ENCODE results near the gene PHF3.

The PHF3 gene, protein sequence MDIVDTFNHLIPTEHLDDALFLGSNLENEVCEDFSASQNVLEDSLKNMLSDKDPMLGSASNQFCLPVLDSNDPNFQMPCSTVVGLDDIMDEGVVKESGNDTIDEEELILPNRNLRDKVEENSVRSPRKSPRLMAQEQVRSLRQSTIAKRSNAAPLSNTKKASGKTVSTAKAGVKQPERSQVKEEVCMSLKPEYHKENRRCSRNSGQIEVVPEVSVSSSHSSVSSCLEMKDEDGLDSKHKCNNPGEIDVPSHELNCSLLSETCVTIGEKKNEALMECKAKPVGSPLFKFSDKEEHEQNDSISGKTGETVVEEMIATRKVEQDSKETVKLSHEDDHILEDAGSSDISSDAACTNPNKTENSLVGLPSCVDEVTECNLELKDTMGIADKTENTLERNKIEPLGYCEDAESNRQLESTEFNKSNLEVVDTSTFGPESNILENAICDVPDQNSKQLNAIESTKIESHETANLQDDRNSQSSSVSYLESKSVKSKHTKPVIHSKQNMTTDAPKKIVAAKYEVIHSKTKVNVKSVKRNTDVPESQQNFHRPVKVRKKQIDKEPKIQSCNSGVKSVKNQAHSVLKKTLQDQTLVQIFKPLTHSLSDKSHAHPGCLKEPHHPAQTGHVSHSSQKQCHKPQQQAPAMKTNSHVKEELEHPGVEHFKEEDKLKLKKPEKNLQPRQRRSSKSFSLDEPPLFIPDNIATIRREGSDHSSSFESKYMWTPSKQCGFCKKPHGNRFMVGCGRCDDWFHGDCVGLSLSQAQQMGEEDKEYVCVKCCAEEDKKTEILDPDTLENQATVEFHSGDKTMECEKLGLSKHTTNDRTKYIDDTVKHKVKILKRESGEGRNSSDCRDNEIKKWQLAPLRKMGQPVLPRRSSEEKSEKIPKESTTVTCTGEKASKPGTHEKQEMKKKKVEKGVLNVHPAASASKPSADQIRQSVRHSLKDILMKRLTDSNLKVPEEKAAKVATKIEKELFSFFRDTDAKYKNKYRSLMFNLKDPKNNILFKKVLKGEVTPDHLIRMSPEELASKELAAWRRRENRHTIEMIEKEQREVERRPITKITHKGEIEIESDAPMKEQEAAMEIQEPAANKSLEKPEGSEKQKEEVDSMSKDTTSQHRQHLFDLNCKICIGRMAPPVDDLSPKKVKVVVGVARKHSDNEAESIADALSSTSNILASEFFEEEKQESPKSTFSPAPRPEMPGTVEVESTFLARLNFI (N-terminal part only)

DNA sequence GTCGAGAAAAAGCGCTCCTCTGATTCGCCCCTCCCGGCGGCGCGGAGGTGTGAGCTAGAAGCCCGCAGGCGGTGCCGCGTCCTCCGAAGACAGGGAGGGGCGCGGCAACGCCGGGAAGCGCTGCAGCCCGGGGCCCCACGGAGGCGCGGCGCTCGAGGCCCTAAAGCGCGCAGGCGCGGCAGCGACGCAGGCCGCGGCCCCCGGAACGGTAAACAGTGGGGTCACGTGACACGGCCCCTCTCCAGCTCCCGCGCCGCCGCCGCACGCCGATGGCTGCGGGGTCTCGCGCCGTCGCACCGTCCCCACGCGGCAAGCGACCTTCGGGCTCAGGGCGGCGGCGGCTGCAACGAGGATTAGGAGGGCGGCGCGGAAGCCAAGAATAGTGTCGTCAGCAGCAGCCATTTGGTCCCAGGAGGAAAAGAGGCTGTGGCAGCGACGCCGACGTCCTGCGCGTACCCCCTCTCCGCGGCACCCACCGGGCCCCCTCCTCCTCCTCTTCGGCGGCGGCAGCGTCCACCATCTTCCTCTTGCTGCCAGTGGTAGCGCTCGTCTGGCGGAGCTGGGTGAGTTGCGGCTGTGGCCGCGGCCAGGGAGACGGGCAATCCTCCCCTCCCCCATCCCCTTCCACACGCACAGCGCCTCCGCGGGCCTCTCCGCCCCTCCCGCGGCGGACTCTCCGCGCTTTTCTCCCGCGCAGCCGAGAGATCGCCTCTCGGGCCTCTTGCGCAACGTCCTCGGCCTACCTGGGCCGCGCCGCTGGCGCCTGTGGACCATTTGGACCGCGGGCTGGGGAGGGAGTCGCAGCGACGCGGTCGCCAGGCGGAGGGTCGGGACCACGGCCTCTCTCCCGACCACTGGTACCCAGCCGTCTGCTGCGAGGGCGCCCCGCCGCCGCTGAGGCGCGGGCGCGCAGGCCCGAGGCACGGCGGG lies at the start of gene PHF3:
Gene PHF3, plus strand, starts transcription at position 215 of the 930 bp plus-strand sequence. CDS start 10,750 bp downstream, outside the sequence.
- peak; percentile 74 to 76 for DNase-seq (ENCODE audit: low read depth in 2 of 2)

- DNase-seq (ENCODE audit: low read depth in 2 of 2): no peak
These were observed 45.6 kb upstream of the PHF3 start for GRCh38 chr6:63589952-63590411.

GRCh38 chr6:63592886-63593285 lies 42.7 kb upstream of the PHF3 start:
- no peak for DNase-seq (ENCODE audit: low read depth in 2 of 2)

GRCh38 chr6:63597141-63598048 lies 38.2 kb upstream of the PHF3 start:
- no peak for DNase-seq (ENCODE audit: low read depth in 2 of 2)

GRCh38 chr6:63598049-63599036 lies 37.3 kb upstream of the PHF3 start:
- peak; percentile 42 to 46 for DNase-seq (ENCODE audit: low read depth in 2 of 2)

DNA sequence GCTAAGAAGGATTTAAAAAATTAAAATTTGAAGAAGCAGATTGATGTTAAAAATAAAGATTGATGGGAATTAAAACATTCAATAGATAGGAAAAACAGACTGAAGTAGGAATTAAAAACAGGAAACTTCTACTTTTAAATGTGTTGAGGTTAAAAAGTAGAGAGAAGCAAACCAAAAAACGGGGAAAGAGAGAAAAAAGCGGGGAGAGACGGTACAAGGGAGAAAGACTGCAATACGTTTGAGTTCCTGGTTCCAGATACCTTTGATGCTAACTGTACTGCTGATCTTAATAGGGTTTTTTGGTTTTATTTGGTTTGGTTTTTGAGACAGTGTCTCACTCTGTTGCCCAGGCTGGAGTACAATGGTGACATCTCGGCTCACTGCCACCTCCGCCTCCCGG lies 36.4 kb upstream of the PHF3 start:
- no peak for DNase-seq (ENCODE audit: low read depth in 2 of 2)

GRCh38 chr6:63600136-63600535 lies 35.5 kb upstream of the PHF3 start:
- no peak for DNase-seq (ENCODE audit: low read depth in 2 of 2)

DNA sequence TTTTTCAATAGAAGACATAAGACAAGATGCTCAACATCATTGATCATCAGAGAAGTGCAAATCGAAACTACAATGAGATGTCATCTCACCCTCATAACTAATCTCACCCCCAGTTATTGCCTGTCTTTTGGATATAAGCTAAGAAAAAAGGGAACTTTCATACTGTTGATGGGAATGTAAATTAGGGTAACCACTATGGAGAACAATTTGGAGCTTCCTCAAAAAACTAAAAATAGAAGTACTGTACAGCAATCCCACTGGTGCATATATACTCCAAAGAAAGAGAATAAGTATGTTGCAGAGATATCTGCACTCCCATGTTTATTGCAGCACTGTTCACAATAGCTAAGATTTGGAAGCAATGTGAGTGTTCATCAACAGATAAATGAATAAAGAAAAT lies 26.4 kb upstream of the PHF3 start:
- no peak for DNase-seq (ENCODE audit: low read depth in 2 of 2)

GRCh38 chr6:63610944-63611343 lies 24.7 kb upstream of the PHF3 start:
- no peak for DNase-seq (ENCODE audit: low read depth in 2 of 2)

- DNase-seq (ENCODE audit: low read depth in 2 of 2): no peak
These were observed 24.0 kb upstream of the PHF3 start for GRCh38 chr6:63611560-63611959.

DNA sequence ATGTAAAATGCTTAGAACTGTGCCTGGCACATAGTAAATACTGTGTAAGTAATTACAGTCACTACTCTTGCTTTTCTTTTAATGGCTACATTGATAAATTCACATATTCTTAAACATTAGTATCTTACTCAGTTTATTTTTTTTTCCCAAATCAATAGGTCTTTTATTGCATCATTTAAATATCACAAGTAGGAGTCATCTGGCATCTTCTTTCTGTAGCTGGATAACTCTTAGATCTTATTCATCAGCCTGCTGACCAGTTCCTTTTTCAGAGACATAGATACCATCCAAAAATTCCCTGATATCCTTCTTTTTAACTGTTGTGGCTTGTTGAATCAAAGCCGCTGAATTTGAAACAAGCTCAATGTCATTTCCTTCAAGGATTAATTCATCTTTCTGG lies 20.0 kb upstream of the PHF3 start:
- no peak for DNase-seq (ENCODE audit: low read depth in 2 of 2)

- no peak for DNase-seq (ENCODE audit: low read depth in 2 of 2)
These were observed 11.5 kb upstream of the PHF3 start for GRCh38 chr6:63624091-63624490.

- DNase-seq (ENCODE audit: low read depth in 2 of 2): no peak
These were observed 5.1 kb upstream of the PHF3 start for GRCh38 chr6:63630466-63630865.

DNA sequence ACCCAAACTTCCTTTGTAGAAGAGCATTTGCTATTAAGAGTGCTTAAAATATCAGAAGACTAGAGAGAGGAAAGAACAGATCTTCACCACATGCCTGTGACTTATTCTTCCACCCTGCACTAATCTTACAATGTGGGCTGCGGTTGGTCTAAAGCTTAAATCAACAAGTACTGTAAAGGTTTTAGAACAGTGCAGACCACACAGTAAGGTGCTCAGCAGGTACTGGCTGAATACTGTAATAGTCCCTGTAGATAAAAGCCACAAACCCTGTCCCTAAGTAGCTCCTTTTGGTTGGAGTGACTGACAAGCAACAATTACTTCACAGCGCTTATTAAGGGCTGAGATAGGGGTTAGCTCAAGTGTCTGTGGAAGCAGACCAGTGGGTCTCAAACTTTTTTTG lies 972 bp upstream of the PHF3 start:
- no peak for DNase-seq (ENCODE audit: low read depth in 2 of 2)

DNA sequence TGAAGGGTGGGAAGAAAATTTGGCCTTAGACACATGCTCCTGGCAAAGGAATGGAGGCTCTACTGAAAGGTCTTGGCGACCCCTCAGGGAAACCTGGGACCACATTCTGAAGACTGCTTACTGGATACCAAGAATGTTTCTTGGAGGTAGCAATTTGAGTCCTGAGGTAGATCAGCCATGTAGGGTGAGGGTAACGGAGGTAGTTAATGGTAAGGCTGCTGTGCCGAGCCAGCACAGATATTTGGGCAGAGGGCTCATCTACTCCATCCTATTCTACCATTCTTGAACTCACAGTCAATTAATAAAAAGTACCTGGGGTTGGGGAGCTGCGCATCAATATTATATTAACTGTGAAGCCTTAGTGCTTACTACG lies 401 bp upstream of the PHF3 start:
- no peak for DNase-seq (ENCODE audit: low read depth in 2 of 2)

DNA sequence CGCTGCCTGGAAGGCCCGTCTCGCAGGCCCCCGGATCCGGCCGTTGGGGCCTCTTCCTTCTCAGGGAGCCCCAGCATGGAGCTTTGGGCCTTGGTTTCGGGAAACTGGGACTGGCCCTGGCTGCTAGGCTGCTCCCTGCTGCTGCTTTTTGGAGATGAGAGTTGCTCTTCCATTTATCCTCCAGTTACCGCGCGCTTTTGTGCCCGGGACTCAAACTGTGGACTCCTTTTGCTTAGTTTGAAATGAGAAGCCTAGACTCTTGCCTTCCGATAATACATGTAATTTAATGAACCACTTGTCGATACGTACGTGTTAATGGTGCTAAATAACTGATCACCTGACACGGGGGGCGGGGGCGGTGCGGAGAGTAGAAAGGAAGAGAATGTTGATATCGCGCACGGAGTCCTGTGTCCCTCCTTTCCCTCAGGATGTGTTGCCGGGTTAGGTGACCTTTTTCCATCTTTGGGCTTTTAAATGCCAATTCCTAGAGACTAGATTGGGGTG lies 968 bp downstream of the PHF3 start:
- DNase-seq (ENCODE audit: low read depth in 2 of 2): peak; percentile 2 to 43

- no peak for DNase-seq (ENCODE audit: low read depth in 2 of 2)
These were observed 2.4 kb downstream of the PHF3 start for GRCh38 chr6:63637865-63638445.

- DNase-seq (ENCODE audit: low read depth in 2 of 2): no peak
These were observed 4.5 kb downstream of the PHF3 start for GRCh38 chr6:63640062-63640461.

All from stimulated activated CD4-positive, alpha-beta T cell treated with anti-CD3 and anti-CD28 coated beads, Interleukin-1b, Interleukin-23, amount 100 ng/mL, for 1 hour (primary cell).